Activated naive CD8-positive, alpha-beta T cell treated with anti-CD3 and anti-CD28 coated beads, Interleukin-2, amount 50 U/mL, for 16 hours (primary cell): Measurements from ENCODE around the gene SMPDL3A.

ENCODE experiments used
- DNase-seq: peaks from one replicate; pipeline ENCODE4 v3.0.0-alpha.2; 2020; ENCODE audit warnings: low read depth, low spot score

Gene SMPDL3A

DNA sequence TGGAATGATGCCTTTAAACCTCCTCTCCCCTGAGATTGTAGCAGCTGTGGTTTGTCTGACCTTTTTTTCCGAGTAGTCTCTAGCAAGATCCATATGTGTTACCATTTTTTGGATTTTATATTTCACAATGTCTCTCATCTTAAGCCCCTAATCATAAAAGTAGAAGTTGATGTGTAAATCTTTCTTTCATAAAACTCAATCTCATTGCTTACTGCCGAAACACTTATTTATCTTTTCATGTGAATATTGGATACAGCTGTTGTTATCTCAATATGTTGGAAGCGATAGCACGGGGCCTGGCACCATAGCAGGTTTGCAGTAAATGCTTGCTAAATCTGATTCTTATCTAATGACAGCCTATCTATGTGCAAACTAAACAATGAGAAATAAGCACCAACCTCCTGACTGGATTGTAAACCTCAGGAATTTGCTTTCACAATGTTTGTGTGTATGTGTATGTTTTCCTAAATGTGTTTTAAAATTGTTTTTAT is 14.2 kb downstream of the SMPDL3A start:
- DNase-seq: no peak

DNA sequence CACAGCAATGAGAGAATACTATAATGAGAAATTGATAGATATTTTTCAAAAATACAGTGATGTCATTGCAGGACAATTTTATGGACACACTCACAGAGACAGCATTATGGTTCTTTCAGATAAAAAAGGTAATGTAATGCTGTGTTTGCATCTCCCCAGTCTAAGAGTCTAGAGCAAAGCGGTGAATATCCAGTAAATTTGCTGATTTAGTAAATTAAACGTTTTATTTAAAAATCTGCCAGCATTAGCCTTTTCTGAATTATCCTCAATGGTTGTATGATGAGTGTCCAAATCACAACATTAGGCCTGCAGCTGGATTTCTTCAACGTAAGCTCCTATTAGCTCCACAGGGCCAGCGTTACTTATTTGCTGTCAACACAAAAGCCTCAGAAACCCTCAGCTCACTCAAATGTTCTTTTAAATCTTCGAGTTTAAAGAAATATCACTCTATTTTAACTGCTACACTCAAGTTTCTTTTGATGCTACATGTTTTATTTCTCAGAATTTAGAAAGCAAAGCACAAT is 16.0 kb downstream of the SMPDL3A start:
- no peak for DNase-seq

DNA sequence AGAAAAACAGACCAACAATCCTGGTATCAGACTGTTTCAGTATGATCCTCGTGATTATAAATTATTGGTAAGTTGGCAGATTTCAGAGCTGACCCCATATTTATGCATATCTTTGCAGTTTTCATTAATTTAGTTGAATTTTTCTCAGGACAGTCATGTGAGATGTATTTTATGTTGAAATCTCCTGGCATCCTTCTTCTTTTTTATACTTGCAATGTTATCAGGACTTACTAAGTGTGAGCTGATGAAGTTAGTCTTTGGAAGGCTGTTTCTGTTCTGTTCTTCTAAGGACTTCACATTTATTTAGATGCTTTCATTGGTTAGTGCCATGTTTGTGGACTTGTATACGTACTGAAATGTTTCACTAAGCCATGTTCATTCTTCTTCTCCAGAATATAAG is 17.2 kb downstream of the SMPDL3A start:
- no peak for DNase-seq

DNA sequence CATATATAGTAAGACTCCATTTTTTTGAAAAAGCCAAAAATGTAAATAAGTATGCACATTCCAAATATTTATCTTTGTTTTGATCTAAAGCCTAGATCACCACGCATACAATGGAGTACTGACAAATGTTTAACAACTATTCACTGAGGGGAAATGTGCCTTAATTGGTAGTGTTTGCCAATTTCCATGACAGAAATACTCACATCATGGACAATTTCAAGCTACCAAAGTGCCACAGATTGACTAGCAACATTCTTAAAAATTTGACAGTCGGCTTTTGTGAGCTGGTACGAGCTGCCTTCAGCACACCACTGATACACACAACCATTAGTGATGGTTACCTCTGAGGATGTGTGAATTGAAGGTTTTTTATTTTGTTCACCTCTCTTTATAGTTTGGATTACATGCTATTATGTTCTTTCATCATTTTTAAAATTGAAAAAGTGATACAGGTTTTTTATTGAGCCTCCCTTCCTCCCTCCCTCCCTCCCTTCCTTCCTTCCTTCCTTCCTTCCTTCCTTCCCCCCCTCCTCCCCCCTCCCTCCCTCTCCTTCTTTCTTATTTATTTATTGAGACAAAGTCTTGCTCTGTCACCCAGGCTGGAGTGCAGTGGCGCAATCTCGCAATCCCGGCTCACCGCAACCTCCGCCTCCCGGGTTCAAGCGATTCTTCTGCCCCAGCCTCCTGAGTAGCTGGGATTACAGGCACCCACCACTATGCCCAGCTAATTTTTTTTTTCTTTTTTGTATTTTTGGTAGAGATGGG is 19.2 kb downstream of the SMPDL3A start:
- no peak for DNase-seq

DNA sequence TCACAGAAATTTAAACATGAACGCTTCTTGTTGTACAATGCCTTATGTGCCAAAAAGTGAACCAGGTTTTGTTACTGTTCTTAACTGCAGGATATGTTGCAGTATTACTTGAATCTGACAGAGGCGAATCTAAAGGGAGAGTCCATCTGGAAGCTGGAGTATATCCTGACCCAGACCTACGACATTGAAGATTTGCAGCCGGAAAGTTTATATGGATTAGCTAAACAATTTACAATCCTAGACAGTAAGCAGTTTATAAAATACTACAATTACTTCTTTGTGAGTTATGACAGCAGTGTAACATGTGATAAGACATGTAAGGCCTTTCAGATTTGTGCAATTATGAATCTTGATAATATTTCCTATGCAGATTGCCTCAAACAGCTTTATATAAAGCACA is 19.9 kb downstream of the SMPDL3A start:
- no peak for DNase-seq

DNA sequence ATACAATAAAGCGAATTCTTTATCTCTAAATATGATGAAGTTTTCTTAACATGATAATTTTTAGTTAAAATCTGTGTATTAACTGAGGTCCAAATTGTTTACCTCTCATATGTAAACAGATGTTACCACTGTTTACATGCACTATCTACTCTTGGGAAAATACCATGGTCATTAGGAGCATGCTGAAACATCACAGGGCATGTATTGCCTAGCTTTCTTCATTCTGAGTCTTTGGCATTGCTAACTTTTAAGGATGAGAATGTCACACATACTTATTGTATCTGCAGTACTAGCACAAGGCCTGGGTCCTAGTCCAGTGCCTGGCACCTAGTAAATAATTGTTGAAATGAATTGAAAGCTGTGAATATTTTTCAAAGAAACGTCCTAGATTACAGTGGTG is 20.6 kb downstream of the SMPDL3A start:
- DNase-seq: no peak

DNA sequence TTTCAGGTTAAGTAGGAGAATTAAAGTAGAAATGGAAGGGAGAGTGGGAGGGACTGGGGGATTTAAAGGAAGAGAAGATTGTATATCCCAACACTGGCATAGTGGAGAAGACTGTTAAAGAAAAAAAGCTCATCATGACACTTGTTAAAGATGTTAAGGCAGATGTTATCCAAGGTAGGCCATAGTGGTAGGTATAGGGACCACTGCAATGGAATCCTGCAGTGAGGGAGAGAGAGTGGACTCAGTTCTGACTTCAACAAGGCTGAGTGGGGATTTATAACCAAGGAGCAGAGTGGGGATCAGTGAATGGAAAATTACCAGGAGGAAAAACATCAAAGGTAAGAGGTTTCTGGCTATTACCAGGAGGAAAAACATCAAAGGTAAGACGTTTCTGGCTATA is 21.1 kb downstream of the SMPDL3A start:
- DNase-seq: no peak

DNA sequence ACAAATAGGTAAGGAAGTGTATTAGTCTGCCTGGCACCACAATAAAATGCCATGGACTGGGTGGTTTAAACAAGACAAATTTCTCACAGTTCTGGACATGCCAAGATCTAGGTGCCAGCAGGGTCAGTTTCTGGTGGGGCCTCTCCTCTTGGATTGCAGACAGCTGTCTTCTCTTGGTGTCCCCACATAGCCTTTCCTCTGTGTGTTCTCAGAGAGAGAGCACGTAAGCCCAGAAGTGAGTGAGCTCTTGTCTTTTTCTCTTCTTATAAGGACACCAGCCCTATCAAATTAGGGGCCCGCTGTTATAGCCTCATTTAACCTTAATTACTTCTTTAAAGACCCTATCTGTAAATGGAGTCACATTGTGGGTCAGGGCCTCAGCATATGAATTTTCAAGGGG is 28.3 kb downstream of the SMPDL3A start:
- DNase-seq: no peak

DNA sequence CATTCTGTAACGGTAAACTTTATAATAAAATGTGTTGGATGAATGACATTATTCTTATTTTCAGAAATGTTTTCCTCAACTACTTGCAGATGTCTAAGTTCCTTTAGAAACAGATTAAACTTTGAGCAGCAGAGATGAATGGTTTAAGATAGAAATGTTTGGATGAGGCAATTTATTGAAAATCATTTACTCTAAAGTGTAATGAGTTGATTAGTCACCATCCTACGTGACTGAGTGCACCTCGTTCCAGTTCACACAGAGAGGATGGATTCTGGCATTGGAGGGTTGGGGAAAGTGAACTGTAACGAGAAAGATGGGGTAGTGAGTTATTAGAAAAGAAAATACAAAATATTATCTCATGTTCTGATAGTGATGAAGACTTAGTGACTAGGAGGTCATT is 28.7 kb downstream of the SMPDL3A start:
- no peak for DNase-seq

DNA sequence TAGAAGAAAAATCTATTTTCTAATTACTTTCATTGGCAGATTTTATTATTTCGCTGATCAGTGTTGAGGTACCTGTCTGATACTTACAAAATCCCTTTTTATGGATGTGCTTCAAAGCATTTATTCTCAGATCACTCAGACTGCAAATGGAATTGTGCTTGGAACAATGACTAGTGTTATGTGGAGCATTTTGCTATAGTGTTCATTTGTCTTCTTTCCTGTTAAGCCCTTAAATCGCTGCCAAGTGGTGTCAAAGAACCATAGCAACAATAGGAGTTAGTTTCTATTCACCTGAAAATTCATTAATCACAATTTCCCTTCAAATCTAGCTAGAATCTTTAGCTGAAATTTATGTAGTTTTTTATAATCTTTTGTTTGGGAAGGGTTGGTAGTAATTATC is 29.8 kb downstream of the SMPDL3A start:
- DNase-seq: no peak

DNA sequence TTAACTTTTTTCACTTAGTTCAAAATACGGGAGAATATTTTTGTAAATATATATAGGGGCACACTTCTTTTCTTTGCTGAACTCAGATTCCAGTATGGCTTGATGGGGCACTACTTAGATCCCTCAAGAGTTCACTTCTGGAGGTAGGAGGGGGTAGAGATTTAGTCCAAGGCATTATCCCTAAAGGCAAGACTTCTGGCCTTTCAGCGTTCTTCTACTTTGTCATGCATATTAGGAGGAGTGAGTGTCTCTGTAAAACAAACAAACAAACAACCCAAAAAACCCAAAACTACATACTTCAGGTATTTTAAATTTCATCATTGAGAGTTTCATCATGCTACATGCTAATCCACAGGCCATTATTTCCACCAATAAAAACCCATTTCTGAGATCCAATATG is 32.0 kb downstream of the SMPDL3A start:
- DNase-seq: no peak

DNA sequence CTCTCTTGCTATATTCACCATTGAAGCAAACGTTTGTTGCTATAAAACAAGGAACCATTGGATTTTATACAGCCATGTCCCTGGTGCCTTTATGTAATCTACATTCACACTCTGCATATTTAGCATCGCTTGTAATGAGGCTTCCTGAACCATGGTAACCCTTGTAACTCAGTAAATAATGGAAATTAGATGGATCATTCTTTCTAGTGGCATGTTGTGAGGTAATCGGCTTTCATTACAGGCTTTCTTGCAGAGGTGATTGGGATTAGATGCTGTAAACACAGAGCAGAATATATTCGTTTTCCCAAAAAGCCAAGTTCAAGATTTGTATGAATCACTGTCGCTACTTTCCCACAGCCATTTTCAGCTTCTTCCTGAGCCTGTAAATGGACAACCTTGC is 36.1 kb downstream of the SMPDL3A start:
- no peak for DNase-seq

DNA sequence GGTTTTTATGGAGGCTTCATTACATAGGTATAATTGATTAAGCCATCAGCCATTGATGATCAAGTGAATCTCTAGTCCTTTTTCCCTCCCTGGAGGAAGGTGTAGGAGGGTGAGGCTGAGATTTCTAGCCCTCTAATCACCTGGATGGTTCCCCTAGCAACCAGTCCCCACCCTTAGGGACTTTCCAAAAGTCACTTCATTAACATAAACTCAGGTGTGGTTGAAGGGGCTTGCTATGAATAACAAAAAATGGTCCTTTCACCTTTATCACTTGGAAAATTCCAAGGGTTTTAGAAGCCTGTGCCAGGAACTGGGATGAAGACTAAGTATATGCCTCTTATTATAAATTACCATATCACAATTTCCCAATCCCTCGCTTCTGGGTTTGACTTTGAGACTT is 40.4 kb downstream of the SMPDL3A start:
- no peak for DNase-seq

DNA sequence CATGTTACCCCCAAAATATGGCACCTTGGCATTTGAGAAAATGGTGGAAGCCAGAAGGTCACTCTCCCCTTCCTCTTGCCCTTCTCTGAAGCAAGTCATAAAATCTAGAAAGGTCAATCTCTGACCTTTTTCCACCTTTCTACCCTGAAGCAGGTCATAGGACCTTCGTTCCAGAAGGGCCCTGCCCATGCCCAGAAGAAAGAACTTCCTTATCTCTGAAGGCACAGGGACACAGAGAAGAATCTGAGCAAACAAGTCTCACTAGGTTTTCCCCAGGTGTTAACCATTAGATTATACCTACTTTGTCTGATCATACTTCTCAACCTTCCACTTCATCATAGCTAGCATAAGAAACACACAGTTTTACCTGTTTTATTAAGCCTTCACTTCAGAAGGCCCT is 42.5 kb downstream of the SMPDL3A start:
- DNase-seq: no peak

DNA sequence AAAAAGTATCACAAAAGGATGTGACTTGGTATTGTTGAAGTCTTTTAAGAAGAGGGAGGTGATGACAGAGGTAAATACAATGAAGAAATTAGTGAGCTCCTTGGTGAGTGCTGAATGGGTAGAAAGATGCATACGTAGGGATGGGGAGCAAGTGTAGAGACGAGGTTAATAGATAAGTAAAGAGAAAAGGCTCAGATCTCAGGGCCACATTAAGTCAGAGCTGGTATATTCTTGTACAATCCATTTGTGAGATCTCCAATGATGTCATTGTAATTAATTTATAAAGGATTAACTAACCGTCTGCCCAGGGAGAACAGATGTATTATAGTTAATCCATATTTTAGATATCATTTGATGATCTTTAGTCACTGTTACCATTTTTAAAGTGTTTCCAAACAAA is 43.4 kb downstream of the SMPDL3A start:
- DNase-seq: no peak

DNA sequence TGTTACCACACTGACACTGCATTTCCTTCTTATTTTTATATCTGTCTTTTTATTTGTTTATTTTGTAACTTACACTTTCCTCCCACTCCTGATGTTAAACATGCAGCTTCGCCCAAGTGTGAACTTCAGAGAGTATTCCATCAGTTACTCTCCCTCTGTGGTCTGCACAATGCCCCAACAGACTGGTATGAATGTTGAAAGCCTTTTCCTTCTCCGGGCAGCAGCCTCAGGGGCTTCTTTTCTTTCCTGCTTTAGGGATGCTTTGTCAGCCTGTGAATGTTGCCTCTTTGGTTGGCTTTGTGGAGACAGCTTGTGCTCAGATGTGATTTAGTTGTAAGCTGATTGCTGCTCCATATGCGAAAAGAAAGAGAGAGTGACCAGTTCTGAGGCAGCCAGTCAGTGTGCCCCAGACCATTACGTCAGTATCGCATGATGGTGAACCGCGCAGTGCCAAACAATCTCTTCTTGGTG is 44.0 kb downstream of the SMPDL3A start:
- DNase-seq: no peak

DNA sequence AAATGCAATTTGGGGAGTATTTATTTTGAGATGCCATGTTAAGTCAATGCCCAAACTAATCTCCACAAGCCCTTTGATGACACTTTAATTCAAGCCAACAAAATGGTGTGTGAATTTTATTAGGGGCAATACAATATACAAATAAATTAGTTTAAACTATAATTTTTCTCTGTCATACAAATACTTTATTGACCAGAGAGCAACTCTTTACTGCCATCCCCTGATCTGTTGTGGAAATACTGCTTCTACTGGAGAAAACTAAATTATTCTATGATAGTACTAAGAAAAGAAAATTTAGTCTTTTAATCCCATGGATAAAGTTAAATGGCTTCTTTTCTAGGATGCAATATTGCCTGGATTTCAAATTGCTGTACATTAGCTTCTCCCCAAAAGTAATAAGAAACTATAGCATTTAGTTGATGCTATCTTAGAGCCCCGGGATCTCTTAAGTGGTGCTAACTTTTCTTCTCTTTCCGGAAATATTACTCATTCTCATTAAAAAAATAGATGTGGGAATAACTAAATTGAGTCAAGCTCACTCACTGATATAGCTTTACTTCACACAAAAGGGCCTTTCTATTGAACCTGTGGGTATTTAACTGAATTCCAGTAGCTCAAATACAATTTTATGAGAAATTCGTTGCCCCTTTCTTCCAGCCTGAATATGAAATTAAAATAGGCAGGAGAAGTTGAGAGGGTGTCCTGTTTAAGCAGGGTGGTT is 49.2 kb downstream of the SMPDL3A start:
- DNase-seq: no peak

DNA sequence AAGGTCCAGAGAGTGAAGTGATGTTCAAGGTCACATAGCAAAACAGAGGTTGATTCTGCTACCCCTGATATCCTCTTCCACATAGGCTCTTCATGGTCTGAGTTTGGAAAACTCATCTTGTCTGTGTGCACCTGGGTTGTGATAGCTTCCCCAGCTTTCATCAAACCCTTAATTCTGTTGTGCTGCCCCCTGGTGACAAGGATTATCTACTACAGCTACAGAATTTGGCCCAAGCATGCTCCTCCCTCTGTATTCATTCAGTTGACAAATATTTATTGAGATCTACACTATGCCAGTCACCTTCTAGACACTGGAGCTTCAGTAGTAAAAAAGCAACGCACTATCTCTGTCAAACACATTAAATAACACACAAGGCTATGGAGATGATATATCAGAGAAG is 50.4 kb downstream of the SMPDL3A start:
- DNase-seq: peak; percentile 25

DNA sequence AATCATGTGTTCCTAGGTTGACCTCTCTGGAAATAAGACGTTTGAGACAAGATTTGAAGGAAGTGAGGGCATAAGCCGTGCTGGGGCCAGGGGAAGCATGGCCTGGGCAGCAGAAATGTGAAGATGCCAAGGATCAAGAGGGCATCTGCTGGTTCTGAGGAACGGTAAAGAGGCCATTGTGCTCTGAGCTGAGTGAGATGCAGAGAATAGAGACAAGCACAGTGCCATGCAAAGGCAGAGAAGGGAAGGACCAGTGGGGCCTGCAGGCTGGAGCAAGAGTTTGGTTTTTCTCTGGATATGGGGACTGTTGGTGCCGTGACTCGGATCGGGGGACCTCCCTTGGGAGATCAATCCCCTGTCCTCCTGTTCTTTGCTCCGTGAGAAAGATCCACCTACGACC is 50.8 kb downstream of the SMPDL3A start:
- DNase-seq: no peak

DNA sequence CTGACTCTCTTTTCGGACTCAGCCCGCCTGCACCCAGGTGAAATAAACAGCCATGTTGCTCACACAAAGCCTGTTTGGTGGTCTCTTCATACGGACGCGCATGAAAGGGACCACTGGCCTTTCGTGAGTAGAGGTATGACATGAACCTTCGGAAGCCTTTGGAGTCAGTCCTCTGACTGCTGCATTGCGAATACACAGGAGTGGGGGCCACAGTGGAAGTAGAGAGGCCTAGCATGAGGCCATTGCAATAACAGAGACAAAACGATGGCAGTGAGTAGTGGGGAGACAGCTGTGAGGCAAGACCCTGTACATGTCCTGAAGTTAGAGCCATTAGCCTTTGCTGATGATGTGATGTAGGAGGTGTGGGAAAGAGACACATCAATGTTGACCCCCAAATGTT is 56.4 kb downstream of the SMPDL3A start:
- DNase-seq: no peak

DNA sequence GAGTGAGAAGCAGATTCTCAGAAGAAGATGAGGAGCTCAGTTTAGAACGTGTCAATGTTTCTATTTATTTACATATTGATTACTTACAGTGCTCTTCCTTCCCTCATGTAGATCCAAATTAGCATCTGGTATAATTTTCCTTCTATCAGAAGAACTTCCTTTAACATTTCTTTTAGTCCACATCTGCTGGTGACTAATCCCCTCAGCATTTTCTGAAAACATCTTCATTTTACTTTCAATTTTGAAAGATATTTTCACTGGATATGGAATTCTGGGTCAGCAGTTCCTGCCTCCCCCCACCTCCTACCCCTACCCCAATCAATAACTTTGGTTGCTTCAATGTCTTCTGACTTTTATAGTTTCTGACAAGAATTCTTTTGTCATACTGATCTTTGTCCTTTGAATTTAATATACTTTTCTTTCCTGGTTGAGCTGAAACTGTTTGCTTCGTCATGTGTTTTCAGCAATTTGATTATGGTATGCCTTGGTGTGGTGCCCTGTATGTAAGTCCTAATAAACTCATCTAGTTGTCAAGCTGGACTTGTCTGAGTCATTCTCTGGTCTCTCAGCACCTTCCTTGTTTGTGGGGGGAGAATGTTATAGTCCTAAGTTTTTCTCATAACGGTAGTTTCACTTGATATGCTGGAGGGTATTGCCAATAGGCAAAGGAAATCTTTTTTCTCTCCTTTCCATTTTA is 57.0 kb downstream of the SMPDL3A start:
- no peak for DNase-seq

DNA sequence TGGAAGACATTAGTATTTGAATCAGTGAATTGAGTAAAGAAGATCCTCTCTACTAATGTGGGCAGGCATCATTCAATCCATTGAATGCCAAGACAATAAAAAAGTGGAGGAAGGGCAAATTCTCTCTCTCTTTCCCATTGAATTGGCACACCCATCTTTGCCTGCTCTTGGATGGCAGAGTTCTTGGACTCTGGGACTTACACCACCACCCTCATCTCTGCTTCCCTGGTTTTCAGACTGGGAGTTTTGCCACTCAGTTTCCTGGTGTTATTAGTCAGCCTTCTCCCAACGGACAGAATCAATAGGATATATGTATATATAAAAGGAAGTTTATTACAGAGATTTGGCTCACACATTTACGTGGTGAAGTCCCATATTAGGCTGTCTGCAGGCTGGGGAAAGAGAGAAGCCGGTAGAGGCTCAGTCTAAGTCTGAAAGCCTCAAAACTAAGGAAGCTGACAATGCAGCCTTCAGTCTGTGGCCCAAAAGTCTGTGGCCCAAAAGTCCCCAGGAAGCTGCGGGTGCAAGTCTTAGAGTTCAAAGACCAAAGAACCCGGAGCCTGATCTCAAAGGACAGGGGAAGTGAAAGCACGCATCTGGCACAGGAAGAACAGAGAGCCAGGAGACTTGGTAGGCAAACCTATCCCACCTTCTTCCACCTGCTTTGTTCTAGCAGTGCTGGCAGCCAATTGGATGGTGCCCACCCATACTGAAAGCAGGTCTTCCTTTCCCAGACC is 64.4 kb downstream of the SMPDL3A start:
- DNase-seq: no peak
